Activated CD8-positive, alpha-beta T cell treated with anti-CD3 and anti-CD28 coated beads for 36 hours (primary cell): ENCODE results near the gene SIL1. TPM values are rescaled to one million over a fixed set of nuclear protein-coding genes. Genes with fewer than 3 reads are reported as not detected.

ENCODE experiments used
- ATAC-seq: fragments of 200-7000 bp; cut with Tn5 transposase; one replicate; pipeline ENCODE4 v1.10.0; 2021; ENCODE audit warnings: mild to moderate bottlenecking, moderate library complexity
- CTCF ChIA-PET: fragments of 350-600 bp; sonication (Branson Sonifier 250); formaldehyde crosslinking; loops from one replicate; lab custom pipeline; 2021; ENCODE audit warnings: antibody characterized with exemption; lab: Charles Lee
- POLR2A ChIA-PET: fragments of 350-600 bp; sonication (Branson Sonifier 250); formaldehyde crosslinking; loops from one replicate; lab custom pipeline; 2021; ENCODE audit warnings: antibody characterized with exemption; lab: Charles Lee
- DNase-seq: peaks from one replicate; pipeline ENCODE4 v3.0.0-alpha.2; 2020
- H3K27ac Mint-ChIP-seq: one replicate; pipeline ENCODE4 v1.8.0; 2021; ENCODE audit warnings: mild to moderate bottlenecking, mixed read lengths
- H3K27me3 Mint-ChIP-seq: one replicate; pipeline ENCODE4 v1.8.0; 2021; ENCODE audit warnings: mixed read lengths
- H3K36me3 Mint-ChIP-seq: one replicate; pipeline ENCODE4 v1.8.0; 2021; ENCODE audit warnings: low read depth, mixed read lengths
- H3K4me1 Mint-ChIP-seq: one replicate; pipeline ENCODE4 v1.8.0; 2021; ENCODE audit warnings: low read depth, mixed read lengths
- H3K4me3 Mint-ChIP-seq: one replicate; pipeline ENCODE4 v1.8.0; 2021; ENCODE audit warnings: mild to moderate bottlenecking, moderate library complexity, mixed read lengths
- H3K9me3 Mint-ChIP-seq: one replicate; pipeline ENCODE4 v1.8.0; 2021; ENCODE audit warnings: mixed read lengths
- CTCF ChIP-seq: fragments of 200-600 bp; IDR thresholded peaks from one replicate; pipeline ENCODE4 v1.8.0; 2022; ENCODE audit warnings: antibody characterized with exemption, mild to moderate bottlenecking
- intact Hi-C: fragments of 100-400 bp; cut with micrococcal nuclease; formaldehyde crosslinking; loops from one replicate; pipeline ENCODE4 v1.10.0; 2022
- total RNA-seq, 2 experiments: library from RNA; stranded (reverse); gene quantifications; one replicate each; pipeline ENCODE4 v1.2.3, GENCODE V29; 2021

Gene SIL1
- total RNA-seq, 2 experiments from 2014 or later: 27.6 to 32.3 TPM

GRCh38 chr5:139090581-139090980 lies 107.6 kb downstream of the SIL1 start:
- Mint-ChIP-seq H3K4me3 (no peak overlapping the region), H3K36me3 (peaks cover 9% of the 10 kb centered on the region), H3K9me3 (peaks cover 2% of the 10 kb centered on the region), H3K27me3 (no peaks in the 10 kb centered on the region), H3K27ac (no peak overlapping the region), H3K4me1 (peaks cover 18% of the 10 kb centered on the region)
- no peak for TF ChIP-seq CTCF
- DNase-seq (no peak), ATAC-seq (no peak)
- ChIA-PET POLR2A (no interaction called here), CTCF (no interaction called here)
- intact Hi-C loops: no loop called here

GRCh38 chr5:139088024-139088423 lies 110.1 kb downstream of the SIL1 start:
- ATAC-seq (peak; percentile 30), DNase-seq (no peak)
- Mint-ChIP-seq H3K4me1 (peaks cover 7% of the 10 kb centered on the region), H3K9me3 (peaks cover 8% of the 10 kb centered on the region), H3K4me3 (no peak overlapping the region), H3K27ac (peak overlapping the region; percentile 8), H3K27me3 (no peaks in the 10 kb centered on the region), H3K36me3 (peaks cover 11% of the 10 kb centered on the region)
- intact Hi-C loops: no loop called here
- POLR2A ChIA-PET: interaction anchor here (0.9 kb wide), 1 partner anchor 107 kb away, joined by 3 read pairs; no protein-coding TSS in a partner anchor
- CTCF ChIA-PET: no interaction called here
- no peak for TF ChIP-seq CTCF

DNA sequence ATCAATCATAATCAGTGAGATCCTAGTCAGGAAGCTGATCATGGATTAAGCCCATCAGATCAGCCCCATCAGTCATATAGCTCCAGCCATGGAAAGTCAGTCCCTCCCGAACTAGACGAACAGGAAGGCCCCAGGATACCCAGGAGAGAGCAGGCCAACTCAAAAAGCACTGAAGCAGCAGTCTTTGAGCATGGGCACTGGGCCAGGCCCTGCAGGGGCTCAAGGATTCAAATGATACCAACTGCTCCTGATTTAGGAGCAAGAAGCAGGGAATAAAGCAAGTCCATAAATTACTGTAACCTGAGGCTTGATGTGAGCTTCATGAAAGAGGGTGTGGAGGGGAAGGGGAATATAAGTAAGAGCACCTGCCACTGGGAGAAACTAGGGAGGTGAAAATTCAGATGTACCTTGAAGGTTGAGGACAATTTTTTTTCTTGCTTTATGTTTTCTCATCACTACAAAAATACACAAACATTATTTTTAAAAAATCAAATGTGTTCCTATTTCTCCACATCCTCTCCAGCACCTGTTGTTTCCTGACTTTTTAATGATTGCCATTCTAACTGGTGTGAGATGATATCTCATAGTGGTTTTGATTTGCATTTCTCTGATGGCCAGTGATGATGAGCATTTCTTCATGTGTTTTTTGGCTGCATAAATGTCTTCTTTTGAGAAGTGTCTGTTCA lies 115.2 kb downstream of the SIL1 start:
- POLR2A ChIA-PET: no interaction called here
- intact Hi-C loops: no loop called here
- CTCF ChIA-PET: no interaction called here
- TF ChIP-seq CTCF: no peak
- no peak overlapping the region for H3K27ac Mint-ChIP-seq
- H3K9me3 Mint-ChIP-seq: peaks cover 8% of the 10 kb centered on the region
- no peak for DNase-seq
- no peak for ATAC-seq
- H3K27me3 Mint-ChIP-seq: no peaks in the 10 kb centered on the region
- peaks cover 9% of the 10 kb centered on the region for H3K4me1 Mint-ChIP-seq
- no peak overlapping the region for H3K4me3 Mint-ChIP-seq
- peaks cover 11% of the 10 kb centered on the region for H3K36me3 Mint-ChIP-seq

GRCh38 chr5:139079991-139080610 lies 118.1 kb downstream of the SIL1 start:
- ATAC-seq (no peak), DNase-seq (no peak)
- Mint-ChIP-seq H3K27me3 (no peaks in the 10 kb centered on the region), H3K27ac (no peak overlapping the region), H3K36me3 (peaks cover 3% of the 10 kb centered on the region), H3K4me3 (no peak overlapping the region), H3K4me1 (peaks cover 8% of the 10 kb centered on the region), H3K9me3 (peaks cover 2% of the 10 kb centered on the region)
- intact Hi-C loops: no loop called here
- TF ChIP-seq CTCF: no peak
- CTCF ChIA-PET: no interaction called here
- POLR2A ChIA-PET: interaction anchor here (0.6 kb wide), 1 partner anchor 14 kb away, joined by 4 read pairs; no protein-coding TSS in a partner anchor
